Glutamatergic neuron (in vitro differentiated cells): Measurements from ENCODE around the gene LSM12. TPM values are rescaled to one million over a fixed set of nuclear protein-coding genes. Genes with fewer than 3 reads are reported as not detected.

Experiments
- DNase-seq: peaks from one replicate; pipeline ENCODE4 v3.0.0; 2022
- H3K27ac Mint-ChIP-seq: one replicate; pipeline ENCODE4 v1.8.0; 2020; ENCODE audit warnings: mild to moderate bottlenecking, mixed read lengths, inconsistent platforms; ENCODE audit not compliant: unreplicated experiment
- H3K27me3 Mint-ChIP-seq: one replicate; pipeline ENCODE4 v1.8.0; 2020; ENCODE audit warnings: mild to moderate bottlenecking, moderate library complexity, mixed read lengths, inconsistent platforms; ENCODE audit not compliant: unreplicated experiment
- H3K36me3 Mint-ChIP-seq: one replicate; pipeline ENCODE4 v1.8.0; 2020; ENCODE audit warnings: mild to moderate bottlenecking, mixed read lengths, inconsistent platforms; ENCODE audit not compliant: unreplicated experiment
- H3K4me1 Mint-ChIP-seq: one replicate; pipeline ENCODE4 v1.8.0; 2020; ENCODE audit warnings: mild to moderate bottlenecking, low read depth, mixed read lengths, inconsistent platforms; ENCODE audit not compliant: unreplicated experiment
- H3K4me3 Mint-ChIP-seq: one replicate; pipeline ENCODE4 v1.8.0; 2020; ENCODE audit warnings: mild to moderate bottlenecking, mixed read lengths, inconsistent platforms; ENCODE audit not compliant: unreplicated experiment
- H3K9me3 Mint-ChIP-seq: one replicate; pipeline ENCODE4 v1.8.0; 2020; ENCODE audit warnings: mild to moderate bottlenecking, moderate library complexity, mixed read lengths, inconsistent platforms; ENCODE audit not compliant: unreplicated experiment
- CTCF ChIP-seq: fragments of 200-600 bp; sonication (generic); IDR thresholded peaks from one replicate; pipeline ENCODE4 v1.5.0; 2021; ENCODE audit not compliant: partially characterized antibody, unreplicated experiment
- long read RNA-seq: library from polyadenylated mRNA; unstranded; transcript quantifications from one replicate; pipeline ENCODE4 v2.0.0, GENCODE V29; 2020; ENCODE audit not compliant: unreplicated experiment
- total RNA-seq: library from RNA; stranded (reverse); fragmentation: NEBNext Ultra II Directional; extraction: Animal tissue kit (Norgen Biotek cat#: 25700); gene quantifications from one replicate; pipeline ENCODE4 v1.2.1, GENCODE V29; 2021; ENCODE audit not compliant: unreplicated experiment

Gene LSM12
- 57.9 TPM for total RNA-seq
- long read RNA-seq, transcript LSM12-201 (5 exons, 2,308 nt) = major isoform, 21 of 31 reads
- long read RNA-seq, partial matches to known transcripts = 1 of 31 reads
- long read RNA-seq, other reads (novel, unspliced or antisense) = 9 of 31 reads

DNA sequence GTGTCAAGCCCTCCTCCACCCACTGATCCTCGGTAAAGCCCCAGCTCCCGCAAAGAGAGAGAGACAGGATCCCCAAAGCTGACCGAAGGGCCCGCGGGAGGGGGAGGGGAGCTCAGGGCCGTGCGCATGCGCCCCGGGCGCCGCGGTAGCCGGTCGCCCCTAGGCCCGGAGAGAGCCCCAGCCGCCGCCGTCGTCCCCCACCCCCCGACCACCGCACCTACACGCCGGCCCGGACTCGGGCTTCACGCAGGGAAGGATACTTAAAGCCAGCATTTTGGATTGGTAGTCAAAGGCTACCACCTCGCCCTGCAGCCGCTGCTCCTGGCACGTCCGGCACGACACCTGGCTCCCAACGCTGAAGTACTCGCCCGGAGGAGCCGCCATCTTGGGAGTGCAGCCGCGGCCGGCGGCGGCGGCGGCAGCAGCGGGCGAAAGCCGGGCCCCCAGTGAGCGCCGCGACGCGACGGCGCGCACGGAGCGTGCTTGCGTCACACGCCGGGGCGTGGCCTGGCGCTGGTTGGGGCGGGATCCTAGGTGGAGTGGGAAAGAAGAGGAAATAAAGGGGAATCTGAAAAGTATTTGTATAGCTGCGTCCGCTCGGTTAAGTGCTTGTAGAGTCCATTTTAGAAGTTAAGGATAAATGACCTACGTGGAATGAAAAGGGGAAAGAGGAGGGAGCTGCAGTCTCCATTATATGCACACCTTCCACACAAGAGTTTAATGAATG lies at the start of gene LSM12:
LSM12 (minus strand) TSS at position 468 of the 727 bp plus-strand sequence; CDS start at position 384, 84 bp downstream.
- Mint-ChIP-seq H3K36me3 (no peaks in the 10 kb centered on the region), H3K27ac (peak within 1 kb of the TSS; percentile 80), H3K27me3 (peaks cover 4% of the 10 kb centered on the region), H3K4me3 (peak within 1 kb of the TSS; percentile 97), H3K9me3 (peaks cover 11% of the 10 kb centered on the region), H3K4me1 (peaks cover 9% of the 10 kb centered on the region)
- no peak for TF ChIP-seq CTCF
- peak; percentile 94 for DNase-seq

DNA sequence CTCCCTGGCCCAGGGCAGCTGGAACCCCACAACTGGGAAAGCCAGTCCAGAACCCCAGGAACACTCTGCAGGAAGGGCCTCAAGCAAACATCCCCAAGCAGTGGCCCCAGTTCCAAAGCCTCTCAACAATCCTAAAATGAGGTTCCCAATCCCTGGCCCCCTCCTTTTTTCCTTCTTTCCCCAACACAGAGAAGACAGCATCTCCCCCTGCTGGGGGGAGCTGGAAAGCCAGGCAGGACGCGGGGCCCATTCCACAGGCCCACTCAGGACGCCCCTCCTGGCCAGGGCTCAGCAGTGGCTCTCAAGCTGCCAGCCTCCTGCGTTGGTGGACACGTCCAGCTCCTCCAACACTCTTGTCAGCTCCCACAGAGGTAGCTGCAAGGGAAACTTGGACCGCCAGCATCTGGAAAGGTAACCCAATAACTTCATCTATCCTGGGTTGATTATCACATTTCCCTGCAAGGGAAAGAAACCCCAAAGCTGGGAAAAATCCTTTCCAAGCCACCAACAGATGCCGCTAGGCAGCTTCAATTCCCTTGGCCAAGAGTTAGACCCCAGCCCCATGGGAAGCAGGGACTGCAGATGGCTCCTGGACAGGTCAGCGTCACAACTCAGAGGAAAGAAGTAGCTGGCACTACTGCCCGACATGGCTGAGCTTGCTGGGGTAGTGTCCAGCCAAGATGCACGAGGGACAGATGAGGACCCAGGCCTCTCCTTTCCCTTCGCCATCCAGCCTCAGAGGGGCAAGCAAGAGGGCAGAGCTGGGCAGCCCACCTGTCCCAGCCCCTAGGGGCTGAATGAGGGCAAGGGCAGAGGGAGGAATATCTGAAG lies 49.3 kb upstream of the LSM12 start:
- peaks cover 79% of the 10 kb centered on the region for H3K4me1 Mint-ChIP-seq
- peaks cover 7% of the 10 kb centered on the region for H3K9me3 Mint-ChIP-seq
- peak; percentile 80 for TF ChIP-seq CTCF
- H3K27ac Mint-ChIP-seq = no peak overlapping the region
- peaks cover 13% of the 10 kb centered on the region for H3K27me3 Mint-ChIP-seq
- peak; percentile 60 for DNase-seq
- no peaks in the 10 kb centered on the region for H3K36me3 Mint-ChIP-seq
- peak overlapping the region; percentile 51 for H3K4me3 Mint-ChIP-seq

DNA sequence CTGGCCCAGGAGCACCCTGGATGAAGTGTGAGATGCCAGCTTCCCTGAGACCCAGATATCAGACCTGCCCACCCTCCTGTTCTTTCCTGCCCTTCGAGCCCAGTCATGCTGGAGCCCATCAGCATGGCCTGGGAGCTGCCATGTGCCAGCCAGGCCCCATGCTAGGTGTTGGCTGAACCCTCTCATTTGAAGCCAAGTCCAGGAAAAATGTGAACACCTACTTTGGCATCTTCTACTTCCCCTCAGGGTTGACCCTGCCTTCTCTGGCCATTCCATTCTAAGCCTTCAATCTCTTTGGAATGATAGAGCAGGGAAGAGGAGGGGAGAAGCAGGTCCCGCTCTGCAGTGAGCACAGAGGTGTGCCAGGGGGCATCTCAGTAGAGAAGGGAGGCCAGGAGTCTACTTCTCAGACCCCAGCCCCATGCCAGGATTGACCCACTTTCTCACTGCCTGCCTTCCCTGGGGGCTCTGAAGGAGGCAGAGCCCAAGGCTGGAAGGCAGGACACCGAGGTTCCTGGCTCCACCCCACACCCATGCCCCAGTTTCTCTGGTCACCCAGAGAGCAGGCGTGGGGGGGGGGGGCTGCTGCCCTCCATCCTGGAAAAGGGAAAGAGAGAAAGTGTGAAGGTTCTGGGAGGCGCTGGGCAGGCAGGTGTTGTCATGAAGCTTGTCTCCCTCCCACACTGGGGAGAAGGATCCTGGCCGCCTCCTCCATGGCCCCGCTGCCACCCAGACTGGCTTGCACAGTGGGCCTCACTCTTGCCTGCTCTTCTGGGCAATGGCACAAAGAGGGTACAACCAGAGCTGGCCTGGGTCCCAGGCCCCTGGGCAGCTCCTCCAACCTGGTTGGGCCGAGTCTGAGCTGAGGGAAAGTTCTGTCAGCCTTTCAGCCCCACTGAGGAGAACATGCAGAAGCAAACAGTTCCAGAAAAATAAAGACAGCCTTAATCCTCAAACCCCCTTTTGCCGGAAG lies 47.7 kb upstream of the LSM12 start:
- H3K36me3 Mint-ChIP-seq = no peaks in the 10 kb centered on the region
- peaks cover 66% of the 10 kb centered on the region for H3K4me1 Mint-ChIP-seq
- H3K27ac Mint-ChIP-seq = no peak overlapping the region
- peaks cover 4% of the 10 kb centered on the region for H3K9me3 Mint-ChIP-seq
- peaks cover 10% of the 10 kb centered on the region for H3K27me3 Mint-ChIP-seq
- DNase-seq = no peak
- no peak overlapping the region for H3K4me3 Mint-ChIP-seq
- TF ChIP-seq CTCF = no peak

GRCh38 chr17:44113382-44113781 lies 46.9 kb upstream of the LSM12 start:
- H3K9me3 Mint-ChIP-seq = peaks cover 10% of the 10 kb centered on the region
- H3K27ac Mint-ChIP-seq = no peak overlapping the region
- H3K27me3 Mint-ChIP-seq = peaks cover 18% of the 10 kb centered on the region
- H3K4me1 Mint-ChIP-seq = peaks cover 65% of the 10 kb centered on the region
- DNase-seq = no peak
- H3K36me3 Mint-ChIP-seq = no peaks in the 10 kb centered on the region
- peak overlapping the region; percentile 46 for H3K4me3 Mint-ChIP-seq
- TF ChIP-seq CTCF = no peak
